ENCODE data around the gene FASLG.

Gene FASLG

DNA sequence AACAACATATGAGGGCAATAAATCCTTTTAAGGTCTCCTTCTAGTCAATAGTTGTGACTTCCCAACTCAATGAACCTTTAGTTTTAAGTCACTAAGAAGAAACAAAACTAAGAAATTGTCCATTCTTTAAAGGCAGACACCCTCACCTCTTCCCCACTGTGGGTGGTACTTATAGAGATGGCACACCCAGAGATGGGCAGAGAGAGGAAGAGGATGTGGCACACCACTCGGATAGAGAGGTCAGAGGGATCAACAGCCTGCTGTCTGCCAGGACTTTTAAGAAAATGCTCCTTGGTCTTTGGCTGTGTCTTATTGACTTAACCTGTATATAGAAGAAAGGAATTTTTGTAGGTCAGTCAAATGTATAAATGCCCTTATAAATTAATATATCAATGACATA lies 45.1 kb downstream of the FASLG start:
- H3K4me3 ChIP-seq (replicated peaks; ENCODE audit: insufficient read depth, low read length), result no peak overlapping the region
- no peaks in the 10 kb centered on the region for H3K27me3 ChIP-seq (ENCODE audit: insufficient read depth, poor library complexity, severe bottlenecking)
- no peak for DNase-seq (ENCODE audit: low read depth in 1 of 2, low spot score in 1 of 2)
- no peak; the same call in 1 of the 2 replicates for TF ChIP-seq SPI1 (IDR thresholded peaks at IDR 0.05; ENCODE audit: borderline replicate concordance, low read depth)
- TF ChIP-seq CTCF (IDR thresholded peaks at IDR 0.05; ENCODE audit: insufficient read depth, low read length), result no peak
- TF ChIP-seq REST (IDR thresholded peaks at IDR 0.05; ENCODE audit: insufficient replicate concordance, low read depth), result no peak
- TF ChIP-seq POLR2AphosphoS5 (IDR thresholded peaks at IDR 0.05; ENCODE audit: low read depth), result no peak
- TF ChIP-seq GABPA (IDR thresholded peaks at IDR 0.05; ENCODE audit: low read depth), result no peak
- H3K27ac ChIP-seq (replicated peaks), result no peak overlapping the region

DNA sequence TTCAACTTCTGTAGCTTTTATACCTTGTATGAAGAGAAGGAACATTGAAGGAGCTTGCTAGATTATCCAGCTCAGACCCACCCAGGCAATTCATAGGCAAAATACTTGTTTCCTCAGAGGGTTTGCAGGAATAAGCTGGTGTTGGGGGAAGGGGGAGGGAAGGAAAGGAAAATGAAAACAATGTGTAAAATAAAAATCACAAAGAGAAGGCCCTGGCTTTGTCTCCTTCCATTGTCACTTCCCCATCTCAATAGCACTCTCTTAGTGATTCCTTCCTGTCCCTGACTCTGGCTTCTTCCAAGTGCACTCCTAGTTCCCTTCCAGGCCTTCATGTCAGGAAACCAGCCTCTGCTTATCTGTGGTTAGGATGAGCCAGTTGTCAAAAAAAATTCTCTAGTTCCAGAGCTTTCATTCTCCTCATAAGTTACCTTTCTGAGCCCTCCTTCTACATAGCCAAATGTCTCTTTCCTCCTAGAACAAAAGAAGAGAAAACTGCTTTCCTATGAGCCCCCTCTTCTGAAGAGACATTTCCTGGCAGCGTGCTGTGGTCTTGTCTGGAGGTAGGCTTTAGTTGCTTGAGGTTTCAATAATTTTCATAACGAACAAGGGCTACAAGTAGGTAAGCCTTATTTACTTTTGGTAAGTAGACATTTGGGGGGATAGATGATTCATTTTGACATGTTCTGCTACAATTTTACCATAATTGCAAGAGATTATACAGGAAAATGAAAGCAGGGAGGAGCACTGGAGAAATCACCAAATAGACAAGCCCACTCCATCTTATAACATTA lies 45.7 kb downstream of the FASLG start:
- Histone ChIP-seq H3K27me3 (ENCODE audit: insufficient read depth, poor library complexity, severe bottlenecking) (no peaks in the 10 kb centered on the region), H3K27ac (replicated peaks) (no peak overlapping the region), H3K4me3 (replicated peaks; ENCODE audit: insufficient read depth, low read length) (no peak overlapping the region)
- no peak for DNase-seq (ENCODE audit: low read depth in 1 of 2, low spot score in 1 of 2)
- TF ChIP-seq CTCF (IDR thresholded peaks at IDR 0.05; ENCODE audit: insufficient read depth, low read length) (no peak), REST (IDR thresholded peaks at IDR 0.05; ENCODE audit: insufficient replicate concordance, low read depth) (no peak), SPI1 (IDR thresholded peaks at IDR 0.05; ENCODE audit: borderline replicate concordance, low read depth) (peak; percentile 41; the same call in 1 of the 2 replicates)

DNA sequence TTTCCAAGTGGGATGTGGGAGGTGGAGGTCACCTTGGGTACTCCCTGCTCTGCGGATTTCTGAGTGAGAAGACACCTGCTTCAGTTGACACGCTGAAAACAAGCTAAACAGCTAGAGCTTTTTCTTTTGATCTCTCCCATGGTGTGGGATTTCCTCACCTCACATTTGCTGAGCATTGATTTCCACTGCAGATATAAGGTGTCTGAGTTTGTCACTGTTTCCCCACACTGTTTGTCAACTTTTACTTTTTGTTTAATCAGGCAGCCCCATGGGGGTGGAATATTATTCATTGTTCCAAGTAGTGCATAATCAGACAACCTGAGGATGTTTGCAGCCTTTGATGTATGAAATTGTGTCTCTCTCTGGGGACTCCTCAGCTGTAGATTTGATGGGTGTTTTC lies 49.5 kb downstream of the FASLG start:
- no peak for DNase-seq (ENCODE audit: low read depth in 1 of 2, low spot score in 1 of 2)
- Histone ChIP-seq H3K4me3 (replicated peaks; ENCODE audit: insufficient read depth, low read length) (no peak overlapping the region), H3K27ac (replicated peaks) (no peak overlapping the region), H3K27me3 (ENCODE audit: insufficient read depth, poor library complexity, severe bottlenecking) (no peaks in the 10 kb centered on the region)
- TF ChIP-seq REST (IDR thresholded peaks at IDR 0.05; ENCODE audit: insufficient replicate concordance, low read depth), result no peak
